B cell (primary cell): ENCODE measurements around the gene ACAA2. TPM values are rescaled to one million over a fixed set of nuclear protein-coding genes. Genes with fewer than 3 reads are reported as not detected.

Experiments used
- ATAC-seq: fragments of 200-7000 bp; cut with Tn5 transposase; one replicate; pipeline ENCODE4 v1.10.0; 2021; ENCODE audit warnings: low read depth, mild to moderate bottlenecking, moderate number of reproducible peaks, moderate library complexity
- CTCF ChIA-PET: fragments of 350-600 bp; sonication (Branson Sonifier 250); formaldehyde crosslinking; loops from one replicate; lab custom pipeline; 2021; ENCODE audit warnings: antibody characterized with exemption, inconsistent platforms; lab: Charles Lee
- POLR2A ChIA-PET: fragments of 350-600 bp; sonication (Branson Sonifier 250); formaldehyde crosslinking; loops from one replicate; lab custom pipeline; 2021; ENCODE audit warnings: antibody characterized with exemption; lab: Charles Lee
- DNase-seq: peaks from one replicate; pipeline ENCODE4 v3.0.0; 2013
- H2AFZ ChIP-seq: 2 replicates; pipeline ENCODE4 v1.6.1; 2012; ENCODE audit warnings: mild to moderate bottlenecking, low read depth, low read length; ENCODE audit not compliant: insufficient read depth, poor library complexity, severe bottlenecking
- H3K27ac ChIP-seq, 2 donors: 1 replicate in 1 of 2; 2 replicates in 1 of 2; pipeline ENCODE4 v1.5.1; 2012 to 2013; ENCODE audit warnings: low read length in 2 of 2, mild to moderate bottlenecking in 2 of 2, moderate library complexity in 1 of 2
- H3K27me3 ChIP-seq, 4 experiments: fragments of 200-600 bp in 1 of 4; sonication (generic) in 1 of 4; replicated peaks in 1 of 4; 1 replicate in 2 of 4; 2 replicates in 2 of 4; pipeline versions ENCODE4 v1.6.1 to v1.7.0; 2013 to 2016; ENCODE audit warnings: low read length in 3 of 4, mild to moderate bottlenecking in 2 of 4, mixed read lengths in 1 of 4, moderate library complexity in 1 of 4; ENCODE audit not compliant: insufficient read depth in 4 of 4, control insufficient read depth in 3 of 4; ENCODE audit errors: control extremely low read depth in 1 of 4
- H3K36me3 ChIP-seq, 2 experiments: replicated peaks in 1 of 2; 1 replicate in 1 of 2; 2 replicates in 1 of 2; pipeline versions ENCODE4 v1.6.1 to v1.7.1; 2013; ENCODE audit warnings: low read length in 1 of 2; ENCODE audit not compliant: insufficient read depth in 2 of 2, control insufficient read depth in 1 of 2; ENCODE audit errors: control extremely low read depth in 1 of 2, extremely low read depth in 1 of 2
- H3K4me1 ChIP-seq, 2 donors: fragments of 200-600 bp in 1 of 2; sonication (generic) in 1 of 2; 1 replicate in 1 of 2; 2 replicates in 1 of 2; pipeline versions ENCODE4 v1.5.1 to v1.6.1; 2013 to 2017; ENCODE audit warnings: low read length in 2 of 2; ENCODE audit not compliant: control insufficient read depth in 2 of 2, insufficient read depth in 2 of 2
- H3K4me2 ChIP-seq: replicated peaks from 2 replicates; pipeline ENCODE3; 2012; ENCODE audit warnings: mild to moderate bottlenecking, low read depth, low read length; ENCODE audit not compliant: poor library complexity, severe bottlenecking
- H3K4me3 ChIP-seq, 5 experiments: fragments of 200-600 bp in 1 of 5; sonication (generic) in 1 of 5; 1 replicate in 3 of 5; 2 replicates in 2 of 5; pipeline versions ENCODE4 v1.5.1 to v1.7.0; 2011 to 2016; ENCODE audit warnings: low read length in 4 of 5, mild to moderate bottlenecking in 4 of 5, low read depth in 2 of 5, control low read depth in 1 of 5, moderate library complexity in 1 of 5; ENCODE audit not compliant: insufficient read depth in 1 of 5; ENCODE audit errors: control extremely low read depth in 1 of 5, extremely low read depth in 1 of 5
- H3K79me2 ChIP-seq: fragments of 200-600 bp; sonication (generic); one replicate; pipeline ENCODE4 v1.6.0; 2016; ENCODE audit warnings: low read length; ENCODE audit not compliant: control insufficient read depth, insufficient read depth
- H3K9ac ChIP-seq: fragments of 200-600 bp; sonication (generic); 2 replicates; pipeline ENCODE4 v1.6.1; 2017; ENCODE audit warnings: mild to moderate bottlenecking, low read length, moderate library complexity
- H3K9me3 ChIP-seq, 3 donors: one replicate each; pipeline versions ENCODE4 v1.6.1 to v1.7.1; 2013; ENCODE audit warnings: low read length in 2 of 3; ENCODE audit not compliant: control insufficient read depth in 2 of 3, insufficient read depth in 1 of 3; ENCODE audit errors: control extremely low read depth in 1 of 3
- H4K20me1 ChIP-seq: 2 replicates; pipeline ENCODE4 v1.6.0; 2012; ENCODE audit warnings: mild to moderate bottlenecking, low read length; ENCODE audit not compliant: insufficient read depth, control insufficient read depth, poor library complexity, severe bottlenecking
- H3K27ac Mint-ChIP-seq: one replicate; pipeline ENCODE4 v1.8.0; 2021; ENCODE audit warnings: mixed read lengths
- H3K27me3 Mint-ChIP-seq: one replicate; pipeline ENCODE4 v1.8.0; 2021; ENCODE audit warnings: mixed read lengths
- H3K4me1 Mint-ChIP-seq: one replicate; pipeline ENCODE4 v1.8.0; 2021; ENCODE audit warnings: mixed read lengths
- H3K4me3 Mint-ChIP-seq: one replicate; pipeline ENCODE4 v1.8.0; 2021; ENCODE audit warnings: mixed read lengths
- H3K9me3 Mint-ChIP-seq: one replicate; pipeline ENCODE4 v1.8.0; 2022; ENCODE audit warnings: mixed read lengths; ENCODE audit not compliant: insufficient read depth
- CTCF ChIP-seq: fragments of 200-600 bp; IDR thresholded peaks from one replicate; pipeline ENCODE4 v1.8.0; 2022; ENCODE audit warnings: antibody characterized with exemption, mild to moderate bottlenecking
- EZH2 ChIP-seq: IDR thresholded peaks from 2 replicates; pipeline ENCODE4 v1.6.1; 2012; ENCODE audit warnings: borderline replicate concordance, low read depth, mild to moderate bottlenecking, moderate library complexity, low read length; ENCODE audit not compliant: insufficient read depth, poor library complexity, severe bottlenecking
- WGBS: methylation state at CpG from one replicate; pipeline ENCODE4 v1.1.5; 2013; ENCODE audit warnings: missing lambda C conversion rate; ENCODE audit not compliant: insufficient coverage; 5-methylcytosine and 5-hydroxymethylcytosine counted together
- intact Hi-C: fragments of 100-400 bp; cut with micrococcal nuclease; formaldehyde crosslinking; loops from one replicate; pipeline ENCODE4 v1.10.0; 2022
- polyA plus RNA-seq: library from polyadenylated mRNA; depleted of rRNA; stranded (reverse); fragments of >200 nt; gene quantifications from 2 replicates; pipeline ENCODE4 v1.2.3, GENCODE V29; 2012
- total RNA-seq, 2 donors: library from RNA; stranded (reverse); fragments of 120-200 nt in 1 of 2; gene quantifications; 1 replicate in 1 of 2; 2 replicates in 1 of 2; pipeline versions ENCODE4 v1.2.3 to v1.2.4, GENCODE V29; 2013 to 2022

Gene ACAA2
- total and polyA plus RNA-seq, 2 donors (not counting 1 experiment from before 2014, with no cell fraction given), result 10.6 to 25.0 TPM

DNA sequence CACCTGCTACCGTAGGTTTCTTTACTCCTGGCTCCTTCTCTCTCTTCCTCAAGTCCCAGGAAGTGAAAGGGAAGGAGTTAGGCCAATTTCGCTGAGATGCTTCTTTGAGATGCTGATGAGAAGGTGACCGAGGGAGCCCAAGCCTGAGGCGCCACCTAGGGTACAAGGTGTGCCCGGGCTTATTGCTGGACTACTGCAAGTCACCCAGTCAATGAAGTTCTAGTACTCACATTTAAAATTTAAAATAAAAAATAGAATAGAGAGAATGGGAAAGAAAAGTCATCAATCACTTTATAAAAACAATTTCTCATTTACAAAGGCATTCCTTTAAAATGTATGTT lies 45.3 kb downstream of the ACAA2 start:
- H3K4me3 ChIP-seq, result no peak overlapping the region
- Mint-ChIP-seq H3K4me1 (no peaks in the 10 kb centered on the region), H3K27ac (no peak overlapping the region), H3K4me3 (no peak overlapping the region), H3K9me3 (no peaks in the 10 kb centered on the region), H3K27me3 (no peaks in the 10 kb centered on the region)
- H3K36me3 ChIP-seq, result no peaks in the 10 kb centered on the region
- ATAC-seq (no peak), DNase-seq (no peak)
- no peak overlapping the region for H2AFZ ChIP-seq
- H3K9ac ChIP-seq, result no peak overlapping the region
- H3K27me3 ChIP-seq, result no peaks in the 10 kb centered on the region
- intact Hi-C loops, result no loop called here
- ChIA-PET POLR2A (no interaction called here), CTCF (no interaction called here)
- H3K9me3 ChIP-seq, result no peaks in the 10 kb centered on the region
- no peak overlapping the region for H3K27ac ChIP-seq
- WGBS, result 80% methylated on average over 1 of the region's 5 CpGs
- H3K79me2 ChIP-seq, result no peaks in the 10 kb centered on the region
- TF ChIP-seq CTCF, result no peak
- TF ChIP-seq EZH2, result no peak
- H3K4me2 ChIP-seq, result no peak overlapping the region
- H3K4me1 ChIP-seq, result no peaks in the 10 kb centered on the region
- no peaks in the 10 kb centered on the region for H4K20me1 ChIP-seq

DNA sequence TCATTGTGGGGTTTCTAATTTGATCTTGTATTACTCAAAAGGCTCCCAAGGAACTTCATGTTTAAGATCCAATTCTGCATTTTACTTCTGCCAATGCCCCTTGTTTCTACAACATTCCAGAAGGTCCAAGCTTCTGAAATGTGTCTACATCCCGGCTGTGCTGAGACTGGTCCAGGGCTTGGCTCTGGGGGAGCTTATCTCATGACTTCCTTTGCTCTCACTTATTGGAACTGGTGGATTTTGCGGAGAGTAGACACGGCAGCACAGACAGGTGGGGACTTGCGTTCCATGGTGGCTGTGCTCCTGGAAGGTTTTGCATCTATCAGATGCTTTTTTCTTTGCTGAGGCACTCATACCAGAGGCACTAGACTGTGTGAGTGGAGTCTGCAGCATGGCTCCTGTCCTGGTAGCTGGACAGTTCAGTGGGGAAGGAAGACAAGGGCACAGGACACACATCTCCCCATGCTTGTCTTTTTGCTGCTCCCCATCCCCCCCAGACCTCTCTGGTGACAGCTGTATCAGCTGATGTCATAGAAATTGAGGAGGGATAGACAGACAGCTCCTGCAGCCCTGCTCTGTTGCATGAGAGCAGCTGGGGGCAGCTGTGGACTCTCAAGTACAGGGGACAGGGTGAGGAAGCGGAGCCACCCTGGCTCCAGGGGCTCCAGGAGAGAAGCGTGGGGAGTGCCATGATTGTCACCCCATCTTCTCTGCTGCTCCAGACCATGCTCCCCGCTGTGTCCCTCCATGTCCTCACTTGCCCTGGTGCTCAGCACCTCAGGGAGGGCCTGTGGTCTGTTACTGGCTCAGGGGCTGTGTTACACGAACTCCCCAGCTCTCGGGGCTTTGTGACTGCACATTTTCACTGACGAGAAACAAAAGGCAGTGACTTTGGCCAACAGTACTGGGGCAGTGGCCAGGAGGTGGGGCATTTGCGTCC lies 46.0 kb downstream of the ACAA2 start:
- H2AFZ ChIP-seq, result no peak overlapping the region
- Mint-ChIP-seq H3K4me1 (no peaks in the 10 kb centered on the region), H3K27ac (no peak overlapping the region), H3K4me3 (no peak overlapping the region), H3K9me3 (no peaks in the 10 kb centered on the region), H3K27me3 (no peaks in the 10 kb centered on the region)
- DNase-seq (no peak), ATAC-seq (no peak)
- 89% methylated on average over 10 of the region's 11 CpGs for whole genome bisulfite sequencing
- no peaks in the 10 kb centered on the region for H3K36me3 ChIP-seq
- ChIA-PET POLR2A (no interaction called here), CTCF (no interaction called here)
- H3K4me2 ChIP-seq, result no peak overlapping the region
- H4K20me1 ChIP-seq, result no peaks in the 10 kb centered on the region
- no peak overlapping the region for H3K9ac ChIP-seq
- TF ChIP-seq CTCF, result no peak
- TF ChIP-seq EZH2, result no peak
- no peaks in the 10 kb centered on the region for H3K27me3 ChIP-seq
- H3K79me2 ChIP-seq, result no peaks in the 10 kb centered on the region
- no peaks in the 10 kb centered on the region for H3K4me1 ChIP-seq
- H3K4me3 ChIP-seq, result no peak overlapping the region
- no peak overlapping the region for H3K27ac ChIP-seq
- no peaks in the 10 kb centered on the region for H3K9me3 ChIP-seq
- intact Hi-C loops, result no loop called here
